GM18526 (cell line): Measurements from ENCODE around the gene CSGALNACT2.

Source experiments
- POLR2A ChIP-seq: IDR thresholded peaks from 3 replicates; pipeline ENCODE4 v1.6.1; 2011; ENCODE audit not compliant: insufficient read length; ENCODE audit errors: extremely low read depth

CSGALNACT2 gene

GRCh38 chr10:43109671-43110249 is 28.5 kb upstream of the CSGALNACT2 start:
- no peak for TF ChIP-seq POLR2A

- no peak for TF ChIP-seq POLR2A
Measured at GRCh38 chr10:43110338-43111071, 27.7 kb upstream of the CSGALNACT2 start.

GRCh38 chr10:43111101-43111500 is 27.1 kb upstream of the CSGALNACT2 start:
- no peak for TF ChIP-seq POLR2A

GRCh38 chr10:43111921-43112607 is 26.2 kb upstream of the CSGALNACT2 start:
- no peak for TF ChIP-seq POLR2A

GRCh38 chr10:43112608-43112961 is 25.7 kb upstream of the CSGALNACT2 start:
- TF ChIP-seq POLR2A = no peak

GRCh38 chr10:43113201-43114087 is 24.8 kb upstream of the CSGALNACT2 start:
- TF ChIP-seq POLR2A = no peak

GRCh38 chr10:43114088-43114742 is 24.0 kb upstream of the CSGALNACT2 start:
- TF ChIP-seq POLR2A = no peak

GRCh38 chr10:43114743-43115611 is 23.3 kb upstream of the CSGALNACT2 start:
- TF ChIP-seq POLR2A = no peak

GRCh38 chr10:43115881-43116595 is 22.2 kb upstream of the CSGALNACT2 start:
- TF ChIP-seq POLR2A = no peak

- TF ChIP-seq POLR2A = no peak
Measured at GRCh38 chr10:43116596-43116995, 21.6 kb upstream of the CSGALNACT2 start.

- no peak for TF ChIP-seq POLR2A
Measured at GRCh38 chr10:43117031-43117776, 21.0 kb upstream of the CSGALNACT2 start.

- TF ChIP-seq POLR2A = no peak
Measured at GRCh38 chr10:43117777-43118583, 20.3 kb upstream of the CSGALNACT2 start.
